NCI-H345 treated with DMSO at 0.1 percent for 48 hours (cell line): ENCODE results near the gene EPHB3.
"Not testable (repeated sequence)": the region's sequence is repeated elsewhere in the genome, so short reads cannot be mapped to it uniquely, and the experiment has no call there.

Experiments
- DNase-seq: peaks from one replicate; lab custom pipeline; 2025; ENCODE audit not compliant: unreplicated experiment; lab: John Stamatoyannopoulos, UW

The EPHB3 gene

DNA sequence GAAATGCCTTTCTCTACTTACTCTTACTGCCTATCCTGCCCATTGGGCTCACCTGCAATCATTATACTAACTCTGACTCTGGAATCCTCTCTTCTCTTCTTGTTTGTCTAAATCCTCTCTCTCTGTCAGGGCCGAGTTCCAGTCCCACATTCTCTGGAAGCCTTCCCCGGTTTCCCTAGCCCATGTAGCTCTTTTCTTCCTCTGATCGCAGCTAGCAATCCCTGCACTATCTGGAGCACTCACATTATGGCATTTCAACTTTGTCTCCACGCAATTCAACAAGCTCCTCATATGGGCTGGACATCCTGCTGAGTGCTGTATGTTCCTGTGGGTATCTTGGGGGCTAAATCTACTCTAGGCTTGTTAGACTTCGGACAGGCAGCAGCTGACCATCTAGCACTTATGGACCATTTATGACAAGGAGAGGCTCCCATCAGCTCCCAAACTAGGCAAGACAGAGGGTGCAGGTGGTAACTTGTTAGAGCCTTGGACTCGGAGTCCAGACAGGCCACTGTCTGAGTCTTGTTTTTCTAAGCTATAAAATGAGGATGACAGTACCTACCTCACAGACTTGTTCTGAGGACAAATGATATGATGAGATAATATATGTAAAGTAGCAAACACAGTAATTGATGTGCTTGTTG, 58.3 kb downstream of the EPHB3 start:
- DNase-seq = no peak

DNA sequence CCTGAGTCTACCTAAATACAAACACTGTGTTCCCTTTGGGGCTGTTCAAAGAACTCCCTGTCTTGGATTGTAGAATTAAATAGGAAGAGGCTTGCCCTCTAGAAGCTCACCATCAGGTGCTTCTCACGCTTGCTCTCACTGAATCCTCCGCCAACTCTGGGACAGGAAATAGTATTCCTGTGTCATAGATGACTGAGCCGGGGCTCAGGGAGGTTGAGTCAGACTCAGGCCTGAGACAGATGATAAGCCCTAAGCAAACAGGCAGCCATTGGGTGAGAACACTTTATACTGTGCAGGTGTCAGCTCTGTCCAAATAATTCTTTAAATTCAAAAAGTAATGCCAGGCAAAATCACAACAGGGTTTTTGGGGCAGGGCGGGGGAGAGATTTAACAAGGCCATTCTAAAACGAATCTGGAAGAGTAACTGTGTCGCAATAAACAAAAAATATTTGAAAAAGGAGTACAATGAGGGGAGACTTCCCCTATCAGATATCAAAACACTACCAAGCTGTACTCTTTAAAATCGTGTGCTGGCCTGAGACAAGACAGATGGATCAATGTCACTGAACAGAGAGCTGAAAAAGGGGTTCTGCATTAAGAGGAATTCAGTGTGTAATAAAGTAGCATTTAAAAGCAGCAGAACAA, 59.0 kb downstream of the EPHB3 start:
- no peak for DNase-seq

DNA sequence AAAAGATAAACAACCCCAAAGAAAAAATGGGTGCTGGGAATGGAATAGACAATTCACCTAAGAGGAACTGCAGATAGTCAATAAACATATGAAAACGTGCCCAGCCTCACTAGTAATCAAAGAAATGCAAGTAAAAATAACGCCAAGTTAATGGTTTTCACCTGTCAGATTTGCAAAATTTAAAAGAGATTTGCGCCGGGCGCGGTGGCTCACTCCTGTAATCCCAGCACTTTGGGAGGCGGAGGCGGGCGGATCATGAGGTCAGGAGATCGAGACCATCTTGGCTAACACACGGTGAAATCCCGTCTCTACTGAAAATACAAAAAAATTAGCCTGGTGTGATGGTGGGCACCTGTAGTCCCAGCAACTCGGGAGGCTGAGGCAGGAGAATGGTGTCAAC, 60.6 kb downstream of the EPHB3 start:
- not testable (repeated sequence) for DNase-seq

DNA sequence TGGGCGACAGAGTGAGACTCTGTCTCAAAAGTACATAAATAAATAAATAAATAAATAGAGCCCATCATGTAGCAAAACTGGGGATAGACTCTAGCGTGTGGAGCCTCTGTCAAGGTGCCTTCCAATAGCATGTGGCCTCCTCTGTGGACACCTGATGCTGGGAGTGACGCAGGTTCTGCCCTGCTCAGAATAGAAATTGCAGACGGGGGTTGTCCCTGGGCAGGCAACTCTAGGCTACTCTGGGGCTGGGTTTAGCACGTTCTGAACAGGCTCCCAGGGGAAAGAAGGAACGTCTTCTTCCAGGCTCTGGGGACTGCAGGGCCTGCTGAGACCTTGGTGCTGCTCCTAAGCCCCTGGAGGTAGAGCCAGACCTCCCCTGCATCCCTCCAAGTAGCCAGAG, 65.3 kb downstream of the EPHB3 start:
- DNase-seq = no peak

DNA sequence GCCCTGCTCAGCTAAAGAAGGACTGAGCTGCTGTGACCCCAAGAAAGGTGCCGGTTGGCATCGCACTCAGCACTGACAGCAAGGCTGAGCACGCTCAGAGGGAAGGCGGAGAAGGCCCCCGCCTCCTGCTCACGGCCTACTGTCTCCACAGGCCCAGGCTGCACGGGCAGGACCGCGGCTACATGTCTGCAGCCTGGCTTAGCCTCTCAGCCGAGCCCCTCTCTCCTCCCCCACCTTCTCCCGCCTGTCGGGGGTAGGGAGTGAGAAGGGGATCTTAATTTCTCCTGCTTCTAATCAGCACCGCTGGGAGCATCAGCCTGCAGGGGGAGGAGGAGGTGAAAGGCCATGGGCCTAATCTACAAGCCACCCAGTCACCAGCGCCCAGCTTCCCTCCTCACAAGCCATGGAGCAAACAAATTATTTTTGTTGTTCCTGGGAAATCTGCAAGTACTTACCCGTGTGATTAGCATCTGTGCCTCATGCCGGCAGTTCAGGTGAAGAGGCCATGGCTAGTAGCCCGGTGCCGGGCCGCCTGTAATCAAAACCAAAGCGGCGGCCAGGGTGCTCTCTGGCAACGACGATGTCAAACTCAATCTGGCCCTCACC, 68.1 kb downstream of the EPHB3 start:
- no peak for DNase-seq

DNA sequence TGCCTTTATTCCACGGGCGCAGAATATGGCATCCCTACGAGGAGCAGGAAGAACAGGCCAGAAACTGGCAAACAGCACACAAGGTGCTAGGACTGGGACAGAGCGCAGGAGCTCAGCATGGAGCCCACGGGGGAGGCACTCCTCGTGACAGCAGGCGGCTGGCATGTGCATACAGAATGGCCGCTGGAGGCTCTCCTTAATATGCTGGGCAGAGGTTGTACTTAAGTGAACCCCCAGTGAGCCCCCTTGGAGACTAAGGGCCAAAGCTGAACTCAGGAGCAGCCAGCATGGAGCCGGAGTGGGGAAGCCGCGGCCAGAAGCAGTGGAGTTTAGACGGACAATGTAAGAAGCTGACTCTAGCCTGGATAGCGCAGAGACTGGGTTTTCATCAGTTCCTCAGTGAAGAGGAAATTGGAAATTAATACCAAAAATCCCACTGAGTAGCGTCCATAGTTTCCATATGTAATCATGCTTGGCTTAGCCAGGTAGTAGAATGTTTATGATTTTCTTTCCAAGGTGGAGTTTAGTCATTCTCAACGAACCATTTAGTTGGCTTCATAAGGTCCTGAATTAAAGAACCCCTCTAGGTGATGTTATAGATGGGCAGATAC, 69.4 kb downstream of the EPHB3 start:
- DNase-seq = no peak

DNA sequence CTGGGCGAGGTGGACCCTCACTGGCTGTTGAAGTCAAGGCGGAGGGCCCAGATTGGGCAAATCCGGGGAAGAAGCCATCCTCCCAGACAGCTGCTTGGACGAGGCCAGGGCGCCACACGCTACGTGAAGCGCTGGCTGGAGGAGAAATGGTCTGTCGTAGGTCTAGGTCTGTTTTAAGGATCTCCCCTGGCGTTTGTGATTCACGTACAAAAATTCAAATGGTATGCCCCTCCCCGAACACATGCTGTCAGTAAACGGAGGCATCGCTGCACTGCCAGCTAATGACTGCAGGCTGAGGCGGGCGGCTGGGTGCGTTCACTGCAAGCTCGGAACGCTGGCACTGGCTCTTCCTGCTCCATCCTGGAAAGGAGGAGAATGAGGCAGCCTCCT, 69.9 kb downstream of the EPHB3 start:
- DNase-seq = no peak
